GM12878 (cell line): Measurements from ENCODE around the gene NAV2.

ENCODE experiments used
- EED ChIP-seq: sonication (generic); IDR thresholded peaks from 2 replicates; pipeline ENCODE4 v1.6.1; 2016; ENCODE audit warnings: antibody characterized with exemption, low read depth
- ESRRA ChIP-seq: IDR thresholded peaks from 2 replicates; pipeline ENCODE4 v1.6.1; 2012; ENCODE audit warnings: mild to moderate bottlenecking, low read length, improper control_type of control experiment
- NFIC ChIP-seq: IDR thresholded peaks from 2 replicates; pipeline ENCODE4 v1.6.1; 2012; ENCODE audit warnings: low read depth, mild to moderate bottlenecking, inconsistent platforms, low read length, moderate library complexity
- POLR2A ChIP-seq: IDR thresholded peaks from 2 replicates; pipeline ENCODE4 v1.6.1; 2011; ENCODE audit warnings: low read depth, mild to moderate bottlenecking, low read length
- TF ChIP-seq, protein P1 (sequence below): IDR thresholded peaks from 2 replicates; pipeline ENCODE4 v1.6.1; 2012; ENCODE audit warnings: low read length, inconsistent platforms
- TF ChIP-seq, protein P2 (sequence below): IDR thresholded peaks from 2 replicates; pipeline ENCODE4 v1.6.1; 2012; ENCODE audit warnings: low read depth, low read length, improper control_type of control experiment
- TF ChIP-seq, protein P3 (sequence below): fragments of 450-650 bp; IDR thresholded peaks from 2 replicates; pipeline ENCODE4 v1.6.1; 2018; ENCODE audit warnings: mild to moderate bottlenecking, low read depth, moderate library complexity; ENCODE audit not compliant: partially characterized antibody

DNA sequence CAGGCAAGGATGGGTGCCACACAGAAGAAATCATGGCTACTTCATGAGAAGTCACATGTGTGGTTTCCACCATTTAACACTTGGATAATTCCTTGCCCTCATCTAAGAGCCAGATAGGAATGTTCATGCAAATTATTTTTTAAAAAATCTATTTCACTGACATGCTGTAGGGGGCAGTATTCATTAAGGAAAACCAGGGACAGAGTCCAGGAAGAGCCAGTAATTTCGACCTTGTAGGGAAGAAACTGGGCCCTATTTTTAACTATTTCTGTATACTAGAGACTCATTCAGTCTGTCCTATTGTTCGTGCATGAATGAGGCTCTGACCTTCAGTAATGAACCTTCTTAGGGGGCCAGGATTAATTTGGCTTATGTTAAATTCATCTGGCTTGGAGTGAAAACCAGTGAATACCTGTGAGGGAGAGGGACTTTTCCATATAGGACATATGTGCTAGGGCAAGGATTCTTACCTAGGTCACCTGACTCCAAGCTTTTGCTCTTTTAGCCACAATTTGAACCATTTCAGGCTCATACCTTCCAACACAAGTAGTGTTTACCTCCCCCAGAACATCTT, 192.7 kb downstream of the NAV2 start:
- TF ChIP-seq POLR2A = no peak
- TF ChIP-seq, protein P1, sequence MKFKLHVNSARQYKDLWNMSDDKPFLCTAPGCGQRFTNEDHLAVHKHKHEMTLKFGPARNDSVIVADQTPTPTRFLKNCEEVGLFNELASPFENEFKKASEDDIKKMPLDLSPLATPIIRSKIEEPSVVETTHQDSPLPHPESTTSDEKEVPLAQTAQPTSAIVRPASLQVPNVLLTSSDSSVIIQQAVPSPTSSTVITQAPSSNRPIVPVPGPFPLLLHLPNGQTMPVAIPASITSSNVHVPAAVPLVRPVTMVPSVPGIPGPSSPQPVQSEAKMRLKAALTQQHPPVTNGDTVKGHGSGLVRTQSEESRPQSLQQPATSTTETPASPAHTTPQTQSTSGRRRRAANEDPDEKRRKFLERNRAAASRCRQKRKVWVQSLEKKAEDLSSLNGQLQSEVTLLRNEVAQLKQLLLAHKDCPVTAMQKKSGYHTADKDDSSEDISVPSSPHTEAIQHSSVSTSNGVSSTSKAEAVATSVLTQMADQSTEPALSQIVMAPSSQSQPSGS = no peak
- no peak for TF ChIP-seq EED
- TF ChIP-seq, protein P2, sequence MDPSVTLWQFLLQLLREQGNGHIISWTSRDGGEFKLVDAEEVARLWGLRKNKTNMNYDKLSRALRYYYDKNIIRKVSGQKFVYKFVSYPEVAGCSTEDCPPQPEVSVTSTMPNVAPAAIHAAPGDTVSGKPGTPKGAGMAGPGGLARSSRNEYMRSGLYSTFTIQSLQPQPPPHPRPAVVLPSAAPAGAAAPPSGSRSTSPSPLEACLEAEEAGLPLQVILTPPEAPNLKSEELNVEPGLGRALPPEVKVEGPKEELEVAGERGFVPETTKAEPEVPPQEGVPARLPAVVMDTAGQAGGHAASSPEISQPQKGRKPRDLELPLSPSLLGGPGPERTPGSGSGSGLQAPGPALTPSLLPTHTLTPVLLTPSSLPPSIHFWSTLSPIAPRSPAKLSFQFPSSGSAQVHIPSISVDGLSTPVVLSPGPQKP = no peak
- TF ChIP-seq NFIC = no peak
- no peak for TF ChIP-seq ESRRA
- TF ChIP-seq, protein P3, sequence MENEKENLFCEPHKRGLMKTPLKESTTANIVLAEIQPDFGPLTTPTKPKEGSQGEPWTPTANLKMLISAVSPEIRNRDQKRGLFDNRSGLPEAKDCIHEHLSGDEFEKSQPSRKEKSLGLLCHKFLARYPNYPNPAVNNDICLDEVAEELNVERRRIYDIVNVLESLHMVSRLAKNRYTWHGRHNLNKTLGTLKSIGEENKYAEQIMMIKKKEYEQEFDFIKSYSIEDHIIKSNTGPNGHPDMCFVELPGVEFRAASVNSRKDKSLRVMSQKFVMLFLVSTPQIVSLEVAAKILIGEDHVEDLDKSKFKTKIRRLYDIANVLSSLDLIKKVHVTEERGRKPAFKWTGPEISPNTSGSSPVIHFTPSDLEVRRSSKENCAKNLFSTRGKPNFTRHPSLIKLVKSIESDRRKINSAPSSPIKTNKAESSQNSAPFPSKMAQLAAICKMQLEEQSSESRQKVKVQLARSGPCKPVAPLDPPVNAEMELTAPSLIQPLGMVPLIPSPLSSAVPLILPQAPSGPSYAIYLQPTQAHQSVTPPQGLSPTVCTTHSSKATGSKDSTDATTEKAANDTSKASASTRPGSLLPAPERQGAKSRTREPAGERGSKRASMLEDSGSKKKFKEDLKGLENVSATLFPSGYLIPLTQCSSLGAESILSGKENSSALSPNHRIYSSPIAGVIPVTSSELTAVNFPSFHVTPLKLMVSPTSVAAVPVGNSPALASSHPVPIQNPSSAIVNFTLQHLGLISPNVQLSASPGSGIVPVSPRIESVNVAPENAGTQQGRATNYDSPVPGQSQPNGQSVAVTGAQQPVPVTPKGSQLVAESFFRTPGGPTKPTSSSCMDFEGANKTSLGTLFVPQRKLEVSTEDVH = no peak
